ENCODE results near the gene SEC61A1.

The SEC61A1 gene

GRCh38 chr3:128052595-128053351, 536 bp downstream of the SEC61A1 start:
- no peak for TF ChIP-seq EZH2phosphoT487 (IDR thresholded peaks at IDR 0.05; ENCODE audit: low read depth)
- no peak for TF ChIP-seq CTCF (IDR thresholded peaks at IDR 0.05; ENCODE audit: low read depth, low read length)
- Histone ChIP-seq H4K20me1 (ENCODE audit: insufficient read depth, low read length) (peaks cover 26% of the 10 kb centered on the region), H3K4me2 (ENCODE audit: low read length) (peak overlapping the region; percentile 88), H3K9me3 (ENCODE audit: insufficient read depth, low read length) (no peaks in the 10 kb centered on the region), H3K36me3 (replicated peaks; ENCODE audit: low read depth, low read length) (peaks cover 45% of the 10 kb centered on the region), H2AFZ (ENCODE audit: low read depth, low read length) (no peak overlapping the region), H3K4me1 (ENCODE audit: low read length) (peaks cover 24% of the 10 kb centered on the region), H3K27me3 (ENCODE audit: low read depth, low read length) (no peaks in the 10 kb centered on the region), H3K4me3 (ENCODE audit: low read length) (peak overlapping the region; percentile 97), H3K9ac (ENCODE audit: low read length) (peak overlapping the region; percentile 97), H3K27ac (ENCODE audit: low read length) (peak overlapping the region; percentile 75), H3K79me2 (ENCODE audit: low read length) (peaks cover 63% of the 10 kb centered on the region)

GRCh38 chr3:128053614-128054013, 1.4 kb downstream of the SEC61A1 start:
- Histone ChIP-seq H3K9me3 (ENCODE audit: insufficient read depth, low read length) (no peaks in the 10 kb centered on the region), H3K36me3 (replicated peaks; ENCODE audit: low read depth, low read length) (peaks cover 51% of the 10 kb centered on the region), H3K4me3 (ENCODE audit: low read length) (peak overlapping the region; percentile 97), H3K27me3 (ENCODE audit: low read depth, low read length) (no peaks in the 10 kb centered on the region), H3K4me2 (ENCODE audit: low read length) (peak overlapping the region; percentile 88), H3K27ac (ENCODE audit: low read length) (peak overlapping the region; percentile 75), H2AFZ (ENCODE audit: low read depth, low read length) (no peak overlapping the region), H3K79me2 (ENCODE audit: low read length) (peaks cover 67% of the 10 kb centered on the region), H3K9ac (ENCODE audit: low read length) (peak overlapping the region; percentile 97), H3K4me1 (ENCODE audit: low read length) (peaks cover 24% of the 10 kb centered on the region), H4K20me1 (ENCODE audit: insufficient read depth, low read length) (peaks cover 28% of the 10 kb centered on the region)
- TF ChIP-seq EZH2phosphoT487 (IDR thresholded peaks at IDR 0.05; ENCODE audit: low read depth): no peak
- TF ChIP-seq CTCF (IDR thresholded peaks at IDR 0.05; ENCODE audit: low read depth, low read length): no peak

GRCh38 chr3:128054367-128054766, 2.1 kb downstream of the SEC61A1 start:
- no peak for TF ChIP-seq EZH2phosphoT487 (IDR thresholded peaks at IDR 0.05; ENCODE audit: low read depth)
- TF ChIP-seq CTCF (IDR thresholded peaks at IDR 0.05; ENCODE audit: low read depth, low read length): no peak
- H2AFZ ChIP-seq (ENCODE audit: low read depth, low read length): no peak overlapping the region
- peaks cover 52% of the 10 kb centered on the region for H3K36me3 ChIP-seq (replicated peaks; ENCODE audit: low read depth, low read length)
- peak overlapping the region; percentile 97; the same call in 1 of the 2 replicates for H3K9ac ChIP-seq (ENCODE audit: low read length)
- no peaks in the 10 kb centered on the region for H3K9me3 ChIP-seq (ENCODE audit: insufficient read depth, low read length)
- H3K4me1 ChIP-seq (ENCODE audit: low read length): peaks cover 24% of the 10 kb centered on the region
- H3K27me3 ChIP-seq (ENCODE audit: low read depth, low read length): no peaks in the 10 kb centered on the region
- peaks cover 71% of the 10 kb centered on the region for H3K79me2 ChIP-seq (ENCODE audit: low read length)
- peak overlapping the region; percentile 88 for H3K4me2 ChIP-seq (ENCODE audit: low read length)
- peak overlapping the region; percentile 97 for H3K4me3 ChIP-seq (ENCODE audit: low read length)
- H4K20me1 ChIP-seq (ENCODE audit: insufficient read depth, low read length): peaks cover 29% of the 10 kb centered on the region
- no peak overlapping the region for H3K27ac ChIP-seq (ENCODE audit: low read length)

GRCh38 chr3:128056258-128056657, 4.0 kb downstream of the SEC61A1 start:
- no peak for TF ChIP-seq EZH2phosphoT487 (IDR thresholded peaks at IDR 0.05; ENCODE audit: low read depth)
- TF ChIP-seq CTCF (IDR thresholded peaks at IDR 0.05; ENCODE audit: low read depth, low read length): no peak
- Histone ChIP-seq H3K4me3 (ENCODE audit: low read length) (no peak overlapping the region), H3K4me1 (ENCODE audit: low read length) (peaks cover 20% of the 10 kb centered on the region), H3K27me3 (ENCODE audit: low read depth, low read length) (no peaks in the 10 kb centered on the region), H4K20me1 (ENCODE audit: insufficient read depth, low read length) (peaks cover 33% of the 10 kb centered on the region), H3K27ac (ENCODE audit: low read length) (no peak overlapping the region), H3K9me3 (ENCODE audit: insufficient read depth, low read length) (no peaks in the 10 kb centered on the region), H2AFZ (ENCODE audit: low read depth, low read length) (no peak overlapping the region), H3K4me2 (ENCODE audit: low read length) (no peak overlapping the region), H3K36me3 (replicated peaks; ENCODE audit: low read depth, low read length) (peaks cover 68% of the 10 kb centered on the region), H3K9ac (ENCODE audit: low read length) (no peak overlapping the region), H3K79me2 (ENCODE audit: low read length) (peaks cover 75% of the 10 kb centered on the region)

Measured in OCI-LY3 (cell line).